IPS DF 6.9 (cell line): ENCODE data around the gene TIMM29.
A peak's percentile ranks its signal among the peaks of the same experiment; 100 is the strongest.

ENCODE experiments used
- DNase-seq: peaks from one replicate; pipeline ENCODE4 v3.0.0-alpha.2; 2013; ENCODE audit warnings: low read depth, low spot score
- H3K27ac ChIP-seq: one replicate; pipeline ENCODE4 v1.5.1; 2013; ENCODE audit warnings: low read length, control low read depth
- H3K27me3 ChIP-seq: 2 replicates; pipeline ENCODE4 v1.6.1; 2013; ENCODE audit warnings: mild to moderate bottlenecking, low read length; ENCODE audit not compliant: control insufficient read depth, insufficient read depth
- H3K36me3 ChIP-seq: 2 replicates; pipeline ENCODE4 v1.6.1; 2013; ENCODE audit warnings: low read length; ENCODE audit not compliant: control insufficient read depth, insufficient read depth
- H3K4me1 ChIP-seq: 2 replicates; pipeline ENCODE4 v1.6.1; 2013; ENCODE audit warnings: low read length; ENCODE audit not compliant: control insufficient read depth, insufficient read depth
- H3K4me3 ChIP-seq: 2 replicates; pipeline ENCODE4 v1.5.1; 2013; ENCODE audit warnings: mild to moderate bottlenecking, low read length
- H3K9me3 ChIP-seq: 2 replicates; pipeline ENCODE4 v1.6.1; 2013; ENCODE audit warnings: low read length, inconsistent platforms; ENCODE audit not compliant: control insufficient read depth, insufficient read depth
- WGBS: extraction: QIAGEN DNeasy Blood & Tissue Kit; methylation state at CpG from one replicate; pipeline ENCODE4 v1.1.7; 2013; ENCODE audit warnings: mixed read lengths, missing lambda C conversion rate; ENCODE audit not compliant: insufficient read length, insufficient coverage; 5-methylcytosine and 5-hydroxymethylcytosine counted together

Gene TIMM29

DNA sequence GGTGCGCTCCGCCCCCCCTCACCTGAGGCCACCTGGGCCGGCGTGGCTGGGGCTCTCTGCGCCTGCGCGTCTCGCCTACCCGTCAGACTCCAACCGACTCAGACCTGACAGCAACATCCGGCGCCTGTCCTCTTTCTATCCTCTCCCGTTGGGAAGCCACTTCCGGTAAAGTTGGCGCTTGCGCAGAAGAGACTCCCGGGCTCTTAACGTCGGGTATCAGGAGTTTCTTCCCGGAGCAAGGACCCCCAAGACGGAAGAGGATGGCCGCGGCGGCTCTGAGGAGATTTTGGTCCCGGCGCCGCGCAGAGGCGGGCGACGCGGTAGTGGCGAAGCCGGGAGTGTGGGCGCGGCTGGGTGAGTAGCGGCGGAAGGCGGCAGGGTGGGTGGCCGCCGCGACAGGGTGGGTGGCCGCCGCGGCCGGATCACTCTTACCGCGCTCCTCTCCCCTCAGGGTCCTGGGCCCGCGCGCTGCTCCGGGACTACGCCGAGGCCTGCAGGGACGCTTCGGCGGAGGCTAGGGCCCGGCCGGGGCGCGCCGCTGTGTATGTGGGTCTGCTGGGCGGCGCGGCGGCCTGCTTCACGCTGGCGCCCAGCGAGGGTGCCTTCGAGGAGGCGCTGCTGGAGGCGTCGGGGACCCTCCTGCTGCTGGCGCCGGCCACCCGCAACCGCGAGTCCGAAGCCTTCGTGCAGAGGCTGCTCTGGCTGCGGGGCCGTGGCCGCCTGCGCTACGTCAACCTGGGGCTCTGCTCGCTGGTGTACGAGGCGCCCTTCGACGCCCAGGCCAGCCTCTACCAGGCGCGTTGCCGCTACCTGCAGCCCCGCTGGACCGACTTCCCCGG, at the start of gene TIMM29, which contains the start of gene YIPF2:
Gene TIMM29, plus strand, starts transcription at position 249 of the 839 bp plus-strand sequence. Its CDS starts 12 bp downstream, at position 261.
Gene YIPF2, minus strand, starts transcription at position 77 of the 839 bp plus-strand sequence. CDS start 229 bp downstream, outside the sequence.
- Histone ChIP-seq H3K27ac (no peak within 1 kb of the TSS), H3K4me3 (peak within 1 kb of the TSS; percentile 79)
- WGBS, result no CpG with 5 or more reads among the region's 96 CpGs

GRCh38 chr19:10881403-10882107, 47.1 kb upstream of the TIMM29 start:
- H3K4me1 ChIP-seq, result peaks cover 9% of the 10 kb centered on the region; the same call in 1 of the 2 replicates
- H3K9me3 ChIP-seq, result no peaks in the 10 kb centered on the region
- WGBS, result no CpG with 5 or more reads among the region's 14 CpGs
- H3K27me3 ChIP-seq, result no peaks in the 10 kb centered on the region
- DNase-seq, result no peak
- no peak overlapping the region for H3K27ac ChIP-seq
- no peak overlapping the region for H3K4me3 ChIP-seq
- H3K36me3 ChIP-seq, result no peaks in the 10 kb centered on the region

More for the DNA sequence above, at the start of gene TIMM29, which contains the start of gene YIPF2:
- no peaks in the 10 kb centered on the region for H3K9me3 ChIP-seq
- H3K36me3 ChIP-seq, result peaks cover 8% of the 10 kb centered on the region
- peaks cover 4% of the 10 kb centered on the region; the same call in 1 of the 2 replicates for H3K4me1 ChIP-seq
- no peaks in the 10 kb centered on the region for H3K27me3 ChIP-seq
- DNase-seq, result peak; percentile 97

- Histone ChIP-seq H3K27ac (no peak overlapping the region), H3K9me3 (no peaks in the 10 kb centered on the region), H3K36me3 (no peaks in the 10 kb centered on the region), H3K4me1 (peaks cover 9% of the 10 kb centered on the region; the same call in 1 of the 2 replicates), H3K27me3 (no peaks in the 10 kb centered on the region), H3K4me3 (no peak overlapping the region)
- no CpG with 5 or more reads among the region's 9 CpGs for WGBS
- DNase-seq, result no peak
These were observed 46.5 kb upstream of the TIMM29 start for GRCh38 chr19:10882108-10882457.

GRCh38 chr19:10884274-10884673, 44.3 kb upstream of the TIMM29 start:
- no CpG with 5 or more reads among the region's 2 CpGs for WGBS
- DNase-seq, result no peak
- Histone ChIP-seq H3K27me3 (no peaks in the 10 kb centered on the region), H3K4me1 (peaks cover 19% of the 10 kb centered on the region), H3K27ac (no peak overlapping the region), H3K4me3 (no peak overlapping the region), H3K36me3 (no peaks in the 10 kb centered on the region), H3K9me3 (no peaks in the 10 kb centered on the region)

GRCh38 chr19:10885201-10886169, 43.1 kb upstream of the TIMM29 start:
- no peak overlapping the region for H3K4me3 ChIP-seq
- WGBS, result no CpG with 5 or more reads among the region's 20 CpGs
- H3K9me3 ChIP-seq, result no peaks in the 10 kb centered on the region
- no peaks in the 10 kb centered on the region for H3K27me3 ChIP-seq
- H3K27ac ChIP-seq, result no peak overlapping the region
- no peak for DNase-seq
- peaks cover 16% of the 10 kb centered on the region for H3K4me1 ChIP-seq
- H3K36me3 ChIP-seq, result no peaks in the 10 kb centered on the region

DNA sequence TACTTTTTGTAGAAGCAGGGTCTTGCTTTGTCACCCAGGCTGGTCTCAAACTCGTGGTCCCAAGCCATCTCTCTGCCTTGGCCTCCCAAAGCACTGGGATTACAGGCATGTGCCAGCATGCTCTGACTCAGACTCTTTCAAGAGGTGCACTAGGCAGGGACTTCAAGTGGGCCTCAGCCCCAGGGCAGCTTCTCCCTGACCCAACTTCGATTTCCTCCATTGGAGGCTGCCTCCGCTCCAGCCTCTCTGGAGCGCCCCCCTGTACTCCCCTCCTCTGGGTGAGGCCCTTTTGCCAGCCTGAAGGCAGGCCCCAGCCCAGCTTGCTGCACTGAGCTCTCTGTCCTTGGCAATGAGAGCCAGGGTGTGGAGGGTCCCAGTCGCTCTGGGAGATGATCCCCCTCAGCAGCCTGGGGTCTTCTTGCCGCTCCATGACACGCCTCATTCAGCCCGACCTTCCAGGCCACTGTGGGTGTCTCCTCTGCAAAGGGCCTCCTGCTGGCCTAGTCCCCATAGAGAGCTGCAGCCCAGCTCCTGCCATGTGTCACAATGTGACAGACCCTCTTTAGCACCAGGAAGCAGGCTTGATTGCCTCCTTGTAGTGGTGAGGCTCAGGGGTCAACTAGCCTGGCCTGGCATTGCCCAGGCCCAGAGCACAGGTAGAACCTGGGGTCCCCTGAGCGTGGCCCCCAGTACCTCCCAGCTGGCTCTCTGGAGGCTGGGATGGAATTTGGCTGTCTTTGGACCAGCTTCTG, 40.8 kb upstream of the TIMM29 start:
- peaks cover 17% of the 10 kb centered on the region for H3K4me1 ChIP-seq
- DNase-seq, result no peak
- no CpG with 5 or more reads among the region's 9 CpGs for WGBS

DNA sequence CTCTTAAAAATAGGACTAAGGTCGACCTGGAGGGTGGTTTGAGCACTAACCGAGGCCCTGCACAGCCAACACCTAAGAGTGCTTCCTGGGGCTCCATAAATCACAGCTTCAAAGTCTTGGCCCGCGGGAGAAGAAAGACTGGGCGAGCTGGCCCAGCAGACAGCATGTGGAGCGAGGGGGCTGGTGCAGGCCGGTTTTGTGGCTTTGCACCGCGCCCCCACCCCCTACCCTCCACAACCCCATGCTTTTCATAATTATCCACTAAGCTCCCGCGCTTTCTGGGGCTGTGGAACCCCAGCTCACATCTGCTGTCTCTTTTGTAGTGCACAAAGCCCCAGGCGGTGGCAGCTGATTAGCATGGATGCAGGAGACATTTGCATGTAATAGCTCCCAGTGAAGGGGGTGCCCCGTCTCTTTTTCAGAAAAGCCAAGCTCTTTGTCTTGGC, 40.2 kb upstream of the TIMM29 start:
- H3K27ac ChIP-seq, result no peak overlapping the region
- no peak for DNase-seq
- no CpG with 5 or more reads among the region's 13 CpGs for WGBS

More for the DNA sequence above, 40.8 kb upstream of the TIMM29 start:
- no peaks in the 10 kb centered on the region for H3K9me3 ChIP-seq
- H3K27ac ChIP-seq, result no peak overlapping the region
- H3K36me3 ChIP-seq, result no peaks in the 10 kb centered on the region
- H3K27me3 ChIP-seq, result no peaks in the 10 kb centered on the region
- no peak overlapping the region for H3K4me3 ChIP-seq

DNA sequence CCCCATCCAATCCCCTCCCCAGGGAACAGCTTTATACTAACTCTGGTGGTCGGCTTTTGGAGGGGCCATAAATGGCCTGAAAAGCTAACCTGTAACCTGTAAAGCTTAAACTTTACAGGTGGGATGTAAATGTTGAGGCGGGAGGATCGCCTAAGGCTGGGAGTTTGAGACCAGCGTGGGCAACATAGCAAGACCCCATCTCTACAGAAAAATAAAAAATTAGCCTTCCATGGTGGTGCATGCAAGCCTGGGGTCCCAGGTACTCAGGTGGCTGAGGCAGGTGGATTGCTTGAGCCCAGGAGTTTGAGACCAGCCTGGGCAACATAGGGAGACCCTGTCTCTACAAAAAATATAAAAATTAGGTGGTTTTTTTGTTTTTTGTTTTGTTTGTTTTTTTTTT, 38.7 kb upstream of the TIMM29 start:
- no peaks in the 10 kb centered on the region for H3K27me3 ChIP-seq
- no peaks in the 10 kb centered on the region for H3K36me3 ChIP-seq
- no CpG with 5 or more reads among the region's 4 CpGs for WGBS
- no peaks in the 10 kb centered on the region for H3K9me3 ChIP-seq
- peaks cover 21% of the 10 kb centered on the region for H3K4me1 ChIP-seq
- H3K27ac ChIP-seq, result no peak overlapping the region
- H3K4me3 ChIP-seq, result no peak overlapping the region
- no peak for DNase-seq

More for the DNA sequence above, 40.2 kb upstream of the TIMM29 start:
- H3K9me3 ChIP-seq, result no peaks in the 10 kb centered on the region
- no peaks in the 10 kb centered on the region for H3K27me3 ChIP-seq
- H3K4me1 ChIP-seq, result peaks cover 17% of the 10 kb centered on the region
- H3K4me3 ChIP-seq, result no peak overlapping the region
- H3K36me3 ChIP-seq, result no peaks in the 10 kb centered on the region

DNA sequence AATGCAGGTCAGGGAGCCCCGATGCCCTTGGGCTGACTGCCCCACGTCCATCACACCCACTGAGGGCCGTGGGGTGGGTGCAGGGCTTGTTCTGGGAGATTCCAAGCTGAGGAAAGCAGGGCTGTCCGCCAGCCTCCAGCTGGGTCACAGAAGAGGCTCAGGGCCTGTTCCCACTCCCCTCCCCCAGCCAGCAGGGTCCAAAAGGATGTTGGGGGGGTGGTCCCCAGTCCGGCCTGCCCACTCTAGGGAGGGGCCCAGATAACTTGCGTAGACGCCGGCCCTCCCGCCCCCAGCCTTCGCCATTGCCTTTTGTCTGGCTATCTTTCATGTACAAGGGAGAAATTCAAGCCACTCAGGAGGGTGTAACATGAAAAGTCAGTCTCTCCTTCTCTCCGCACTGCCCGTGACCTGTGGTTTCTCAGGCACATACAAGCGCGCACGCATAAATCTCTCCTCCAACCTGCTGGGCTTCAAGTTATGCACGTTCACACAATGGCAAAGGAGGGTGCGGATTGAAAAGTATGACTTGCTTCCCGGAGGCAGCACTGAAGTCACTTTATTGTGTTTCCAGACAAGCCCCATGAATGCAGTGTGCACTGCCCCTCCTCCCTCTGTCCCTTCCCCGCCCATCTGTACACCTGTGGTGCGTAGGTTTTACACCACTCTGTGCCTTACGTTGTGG, 37.1 kb upstream of the TIMM29 start:
- WGBS, result no CpG with 5 or more reads among the region's 21 CpGs
- H3K27me3 ChIP-seq, result no peaks in the 10 kb centered on the region
- DNase-seq, result no peak
- no peaks in the 10 kb centered on the region for H3K36me3 ChIP-seq
- H3K4me3 ChIP-seq, result no peak overlapping the region
- no peak overlapping the region for H3K27ac ChIP-seq
- peaks cover 24% of the 10 kb centered on the region for H3K4me1 ChIP-seq
- no peaks in the 10 kb centered on the region for H3K9me3 ChIP-seq
